Natural killer cell (primary cell): ENCODE data around the gene XRCC5. TPM values are rescaled to one million over a fixed set of nuclear protein-coding genes. Genes with fewer than 3 reads are reported as not detected.
"Not testable (repeated sequence)": the region's sequence is repeated elsewhere in the genome, so short reads cannot be mapped to it uniquely, and the experiment has no call there.

Source experiments
- ATAC-seq, 3 donors: fragments of 150-1000 bp in 2 of 3; fragments of 200-7000 bp in 1 of 3; cut with Tn5 transposase; 1 replicate in 1 of 3; 2 replicates in 2 of 3; pipeline ENCODE4 v1.10.0; 2021; ENCODE audit warnings: mild to moderate bottlenecking in 2 of 3, moderate library complexity in 2 of 3
- DNase-seq, 2 donors: peaks; one replicate each; pipeline versions ENCODE4 v3.0.0 to v3.0.0-alpha.2; 2013 to 2021; ENCODE audit warnings: mixed read lengths in 1 of 2
- H3K27ac ChIP-seq: one replicate; pipeline ENCODE4 v1.5.1; 2013; ENCODE audit warnings: mild to moderate bottlenecking, low read length
- H3K27me3 ChIP-seq: one replicate; pipeline ENCODE4 v1.6.1; 2013; ENCODE audit warnings: low read length; ENCODE audit not compliant: control insufficient read depth, insufficient read depth
- H3K36me3 ChIP-seq: one replicate; pipeline ENCODE4 v1.6.1; 2013; ENCODE audit warnings: low read length; ENCODE audit not compliant: control insufficient read depth, insufficient read depth
- H3K4me1 ChIP-seq: one replicate; pipeline ENCODE4 v1.6.1; 2013; ENCODE audit warnings: low read length; ENCODE audit not compliant: control insufficient read depth, insufficient read depth
- H3K4me3 ChIP-seq: one replicate; pipeline ENCODE4 v1.5.1; 2013; ENCODE audit warnings: low read length
- H3K9me3 ChIP-seq: one replicate; pipeline ENCODE4 v1.6.1; 2013; ENCODE audit warnings: low read length; ENCODE audit not compliant: control insufficient read depth, insufficient read depth
- H3K27ac Mint-ChIP-seq, 2 donors: one replicate each; pipeline ENCODE4 v1.8.0; 2022; ENCODE audit warnings: mild to moderate bottlenecking in 2 of 2, mixed read lengths in 2 of 2, moderate library complexity in 1 of 2
- H3K27me3 Mint-ChIP-seq, 2 donors: one replicate each; pipeline ENCODE4 v1.8.0; 2022; ENCODE audit warnings: low read depth in 2 of 2, mixed read lengths in 2 of 2
- H3K36me3 Mint-ChIP-seq: one replicate; pipeline ENCODE4 v1.8.0; 2022; ENCODE audit warnings: mixed read lengths
- H3K4me1 Mint-ChIP-seq, 2 donors: one replicate each; pipeline ENCODE4 v1.8.0; 2022; ENCODE audit warnings: mixed read lengths in 2 of 2
- H3K4me3 Mint-ChIP-seq: one replicate; pipeline ENCODE4 v1.8.0; 2022; ENCODE audit warnings: mild to moderate bottlenecking, moderate library complexity, mixed read lengths
- H3K9me3 Mint-ChIP-seq, 2 donors: one replicate each; pipeline ENCODE4 v1.8.0; 2022; ENCODE audit warnings: mixed read lengths in 2 of 2
- WGBS: methylation state at CpG from one replicate; pipeline ENCODE4 v1.1.7; 2013; ENCODE audit warnings: missing lambda C conversion rate; ENCODE audit not compliant: insufficient coverage; 5-methylcytosine and 5-hydroxymethylcytosine counted together
- intact Hi-C: fragments of 100-400 bp; cut with micrococcal nuclease; formaldehyde crosslinking; loops from one replicate; pipeline ENCODE4 v1.14.2; 2022
- total RNA-seq, 4 donors: library from RNA; stranded (reverse); fragments of 120-200 nt in 1 of 4; gene quantifications; one replicate each; pipeline versions ENCODE4 v1.2.3 to v1.2.4, GENCODE V29; 2013 to 2022
- TF ChIP-seq, protein P1 (sequence below): fragments of 200-600 bp; IDR thresholded peaks from one replicate; pipeline ENCODE4 v1.8.0; 2022; ENCODE audit warnings: antibody characterized with exemption

XRCC5 gene
- total RNA-seq, 3 donors from 2014 or later (not counting 1 experiment from before 2014, with no cell fraction given): 188 to 220 (median 201) TPM

DNA sequence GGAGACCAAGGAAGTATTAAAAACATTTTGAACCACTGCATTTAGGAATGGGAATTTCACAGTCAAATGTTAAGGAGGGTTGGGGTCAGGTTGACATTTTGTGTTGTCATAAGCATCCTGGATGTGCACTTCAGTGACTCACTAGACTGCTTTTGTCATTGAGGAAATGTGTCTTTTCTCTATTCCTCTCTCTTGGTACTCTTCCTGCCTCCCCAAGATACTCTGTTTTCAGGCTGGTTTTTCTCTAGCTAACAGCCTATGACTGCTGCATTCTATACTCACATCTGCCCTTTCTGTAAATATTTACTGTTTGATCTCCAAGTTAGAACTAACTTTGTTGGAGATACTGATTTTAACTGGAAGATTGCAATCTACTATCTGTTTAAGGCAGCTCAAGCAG, 23.4 kb downstream of the XRCC5 start:
- H3K36me3 Mint-ChIP-seq: peaks cover 51% of the 10 kb centered on the region
- H3K27ac ChIP-seq: no peak overlapping the region
- no peaks in the 10 kb centered on the region for H3K9me3 Mint-ChIP-seq

DNA sequence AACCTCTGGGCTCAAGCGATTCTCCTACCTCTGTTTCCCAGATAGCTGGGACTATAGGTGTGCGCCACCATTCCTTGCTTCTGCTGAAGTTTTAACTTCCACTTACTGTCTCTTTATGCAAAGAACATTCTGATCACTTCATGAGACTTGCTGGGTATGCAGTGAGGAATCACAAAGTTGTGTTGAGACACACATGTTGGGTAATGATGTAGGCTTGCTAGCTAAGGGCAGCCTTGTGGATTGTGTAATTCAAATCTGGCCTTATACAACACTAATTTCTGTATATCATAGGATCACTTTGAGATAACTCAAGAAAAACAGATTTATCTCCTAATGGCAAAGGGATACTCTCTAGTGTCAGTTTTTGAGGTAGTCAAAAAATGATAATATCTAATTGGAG, 24.2 kb downstream of the XRCC5 start:
- Mint-ChIP-seq H3K9me3 (no peaks in the 10 kb centered on the region), H3K4me3 (no peak overlapping the region), H3K27ac (no peak overlapping the region), H3K36me3 (peaks cover 54% of the 10 kb centered on the region), H3K4me1 (peaks cover 14 to 22% of the 10 kb centered on the region in 2 donors), H3K27me3 (no peaks in the 10 kb centered on the region)
- Histone ChIP-seq H3K36me3 (peaks cover 89% of the 10 kb centered on the region), H3K4me3 (no peak overlapping the region), H3K9me3 (no peaks in the 10 kb centered on the region), H3K4me1 (no peaks in the 10 kb centered on the region), H3K27ac (no peak overlapping the region), H3K27me3 (no peaks in the 10 kb centered on the region)
- intact Hi-C loops: no loop called here
- TF ChIP-seq, protein P1, sequence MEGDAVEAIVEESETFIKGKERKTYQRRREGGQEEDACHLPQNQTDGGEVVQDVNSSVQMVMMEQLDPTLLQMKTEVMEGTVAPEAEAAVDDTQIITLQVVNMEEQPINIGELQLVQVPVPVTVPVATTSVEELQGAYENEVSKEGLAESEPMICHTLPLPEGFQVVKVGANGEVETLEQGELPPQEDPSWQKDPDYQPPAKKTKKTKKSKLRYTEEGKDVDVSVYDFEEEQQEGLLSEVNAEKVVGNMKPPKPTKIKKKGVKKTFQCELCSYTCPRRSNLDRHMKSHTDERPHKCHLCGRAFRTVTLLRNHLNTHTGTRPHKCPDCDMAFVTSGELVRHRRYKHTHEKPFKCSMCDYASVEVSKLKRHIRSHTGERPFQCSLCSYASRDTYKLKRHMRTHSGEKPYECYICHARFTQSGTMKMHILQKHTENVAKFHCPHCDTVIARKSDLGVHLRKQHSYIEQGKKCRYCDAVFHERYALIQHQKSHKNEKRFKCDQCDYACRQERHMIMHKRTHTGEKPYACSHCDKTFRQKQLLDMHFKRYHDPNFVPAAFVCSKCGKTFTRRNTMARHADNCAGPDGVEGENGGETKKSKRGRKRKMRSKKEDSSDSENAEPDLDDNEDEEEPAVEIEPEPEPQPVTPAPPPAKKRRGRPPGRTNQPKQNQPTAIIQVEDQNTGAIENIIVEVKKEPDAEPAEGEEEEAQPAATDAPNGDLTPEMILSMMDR: no peak
- DNase-seq: no peak
- no peak for ATAC-seq
- 97% methylated on average over 2 of the region's 2 CpGs for WGBS

More for the DNA sequence above, 23.4 kb downstream of the XRCC5 start:
- Histone ChIP-seq H3K36me3 (peaks cover 89% of the 10 kb centered on the region), H3K27me3 (no peaks in the 10 kb centered on the region), H3K4me1 (no peaks in the 10 kb centered on the region), H3K9me3 (no peaks in the 10 kb centered on the region), H3K4me3 (no peak overlapping the region)
- intact Hi-C loops: no loop called here
- H3K27ac Mint-ChIP-seq: peak overlapping the region in 1 of 2 donors; percentile 23
- TF ChIP-seq, protein P1: no peak
- H3K27me3 Mint-ChIP-seq: no peaks in the 10 kb centered on the region
- no peak overlapping the region for H3K4me3 Mint-ChIP-seq
- DNase-seq (no peak), ATAC-seq (no peak)
- peaks cover 20 to 30% of the 10 kb centered on the region in 2 donors for H3K4me1 Mint-ChIP-seq

DNA sequence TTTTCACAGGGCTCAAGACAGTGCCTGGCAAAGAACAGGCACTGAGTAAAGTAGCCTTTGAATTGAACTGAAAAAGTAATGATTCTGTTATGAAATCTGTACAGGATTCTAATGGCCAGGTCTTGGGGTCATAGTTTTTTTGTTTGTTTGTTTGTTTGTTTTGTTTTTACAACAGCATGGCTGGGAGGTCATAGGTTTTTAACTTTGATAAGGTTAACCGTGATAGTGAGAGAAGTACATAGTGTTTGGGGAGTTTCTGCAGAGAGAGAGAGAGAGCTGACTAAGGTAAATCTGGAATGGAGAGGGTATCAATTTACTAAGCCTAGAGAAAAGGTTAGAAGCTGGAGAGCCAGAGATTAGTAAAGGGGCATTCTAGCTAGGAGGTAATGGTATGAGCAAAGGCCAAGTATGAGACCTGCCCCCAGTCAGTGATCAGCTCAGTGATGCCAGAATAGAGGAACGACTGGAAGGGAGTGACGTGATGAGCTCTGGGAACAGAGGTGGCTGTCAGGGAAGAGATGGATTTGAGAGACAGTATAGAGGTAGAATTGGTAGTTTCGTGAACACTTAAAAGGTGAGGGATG, 25.9 kb downstream of the XRCC5 start:
- Mint-ChIP-seq H3K9me3 (no peaks in the 10 kb centered on the region), H3K4me1 (peaks cover 5 to 16% of the 10 kb centered on the region in 2 donors), H3K27me3 (no peaks in the 10 kb centered on the region), H3K27ac (peak overlapping the region; percentile 12 to 21), H3K36me3 (peaks cover 52% of the 10 kb centered on the region), H3K4me3 (no peak overlapping the region)
- DNase-seq (no peak), ATAC-seq (no peak)
- Histone ChIP-seq H3K27me3 (no peaks in the 10 kb centered on the region), H3K4me3 (no peak overlapping the region), H3K4me1 (no peaks in the 10 kb centered on the region), H3K9me3 (no peaks in the 10 kb centered on the region), H3K36me3 (peaks cover 91% of the 10 kb centered on the region), H3K27ac (no peak overlapping the region)
- intact Hi-C loops: no loop called here
- TF ChIP-seq, protein P1: no peak
- 95% methylated on average over 4 of the region's 4 CpGs for WGBS

DNA sequence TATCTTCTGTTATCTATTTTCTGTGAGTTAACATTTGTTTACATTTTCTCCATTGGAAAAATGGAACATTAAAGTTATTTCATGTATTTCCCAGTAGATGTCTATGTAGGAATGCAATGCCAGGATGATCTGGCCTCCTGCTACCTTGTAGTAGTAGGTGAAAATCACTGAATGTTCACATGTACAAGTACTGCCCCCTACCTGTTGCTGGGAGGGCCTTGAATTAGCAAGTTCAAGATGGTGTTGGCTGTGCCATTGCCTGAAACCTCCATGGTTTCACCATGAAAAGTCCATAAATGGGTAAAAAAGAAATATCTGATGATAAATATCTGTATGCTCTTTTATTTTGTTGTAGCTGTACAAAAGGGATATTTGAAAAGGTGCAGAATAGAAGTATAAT, 30.7 kb downstream of the XRCC5 start:
- intact Hi-C loops: loop anchor here (1.0 kb wide), 1 partner anchor 106 kb away; no protein-coding TSS in a partner anchor
- H3K4me3 Mint-ChIP-seq: no peak overlapping the region
- H3K27ac Mint-ChIP-seq: no peak overlapping the region
- peaks cover 5 to 8% of the 10 kb centered on the region in 2 donors for H3K4me1 Mint-ChIP-seq
- Histone ChIP-seq H3K4me3 (no peak overlapping the region), H3K4me1 (no peaks in the 10 kb centered on the region), H3K36me3 (peaks cover 91% of the 10 kb centered on the region), H3K27me3 (no peaks in the 10 kb centered on the region), H3K27ac (no peak overlapping the region), H3K9me3 (no peaks in the 10 kb centered on the region)
- no peaks in the 10 kb centered on the region for H3K9me3 Mint-ChIP-seq
- peak in 2 of 3 donors; percentile 60 to 68 for ATAC-seq
- no peaks in the 10 kb centered on the region for H3K27me3 Mint-ChIP-seq
- peaks cover 24% of the 10 kb centered on the region for H3K36me3 Mint-ChIP-seq
- DNase-seq: peak in 1 of 2 donors; percentile 69
- TF ChIP-seq, protein P1: no peak

DNA sequence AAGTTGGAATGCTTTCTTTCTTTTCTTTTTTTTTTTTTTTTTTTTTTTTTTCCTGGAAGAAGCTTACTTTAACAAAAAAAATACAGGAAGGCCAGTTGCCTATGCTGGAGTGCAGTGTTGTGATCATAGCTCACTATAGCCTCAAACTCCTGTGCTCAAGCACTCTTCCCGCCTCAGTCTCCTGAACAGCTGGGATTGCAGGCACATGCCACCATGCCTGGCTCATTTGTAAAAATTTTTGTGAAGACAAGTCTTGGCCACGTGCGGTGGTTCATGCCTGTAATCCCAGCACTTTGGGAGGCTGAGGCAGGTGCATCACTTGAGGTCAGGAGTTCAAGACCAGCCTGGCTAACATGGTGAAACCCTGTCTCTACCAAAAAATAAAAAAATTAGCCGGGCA, 32.4 kb downstream of the XRCC5 start:
- H3K27me3 Mint-ChIP-seq, H3K4me1 ChIP-seq, H3K27me3 ChIP-seq, H3K9me3 ChIP-seq, H3K27ac Mint-ChIP-seq, H3K4me3 ChIP-seq, intact Hi-C loops, H3K4me3 Mint-ChIP-seq, H3K9me3 Mint-ChIP-seq, H3K27ac ChIP-seq, DNase-seq, ATAC-seq, H3K4me1 Mint-ChIP-seq: not testable (repeated sequence)
- H3K36me3 Mint-ChIP-seq: peaks cover 16% of the 10 kb centered on the region
- H3K36me3 ChIP-seq: peaks cover 94% of the 10 kb centered on the region
- 100% methylated on average over 4 of the region's 4 CpGs for whole genome bisulfite sequencing
